GM12865 (cell line): ENCODE data around the gene COIL.
"Not testable (repeated sequence)": the region's sequence is repeated elsewhere in the genome, so short reads cannot be mapped to it uniquely, and the experiment has no call there.

Experiments used
- DNase-seq: peaks from one replicate; pipeline ENCODE4 v3.0.0; 2010; ENCODE audit warnings: low read depth
- H3K4me3 ChIP-seq: 2 replicates; pipeline ENCODE4 v1.5.1; 2011; ENCODE audit warnings: mild to moderate bottlenecking, low read depth, low read length, control low read depth
- CTCF ChIP-seq: IDR thresholded peaks from 2 replicates; pipeline ENCODE4 v1.5.1; 2011; ENCODE audit warnings: low read length, control low read depth, low read depth, inconsistent platforms; ENCODE audit not compliant: insufficient read depth; ENCODE audit errors: missing control alignments

COIL gene

GRCh38 chr17:56947741-56948140 lies 13.1 kb downstream of the COIL start:
- DNase-seq, result no peak
- H3K4me3 ChIP-seq, result no peak overlapping the region
- no peak for TF ChIP-seq CTCF

- no peak for DNase-seq
- no peak overlapping the region for H3K4me3 ChIP-seq
- no peak for TF ChIP-seq CTCF
Measured at GRCh38 chr17:56945938-56946505, 14.8 kb downstream of the COIL start.

- no peak for TF ChIP-seq CTCF
- H3K4me3 ChIP-seq, result no peak overlapping the region
- no peak for DNase-seq
Measured at GRCh38 chr17:56943505-56944125, 17.2 kb downstream of the COIL start.

- TF ChIP-seq CTCF, result peak; percentile 60
- H3K4me3 ChIP-seq, result no peak overlapping the region
- DNase-seq, result peak; percentile 73
Measured at GRCh38 chr17:56939869-56940484, 20.9 kb downstream of the COIL start.

- H3K4me3 ChIP-seq, DNase-seq: not testable (repeated sequence)
Measured at GRCh38 chr17:56938206-56938605, 22.6 kb downstream of the COIL start.

- H3K4me3 ChIP-seq, result no peak overlapping the region
- TF ChIP-seq CTCF, result no peak
- DNase-seq, result no peak
Measured at GRCh38 chr17:56937687-56938086, 23.2 kb downstream of the COIL start.

- no peak overlapping the region for H3K4me3 ChIP-seq
- no peak for DNase-seq
- TF ChIP-seq CTCF, result no peak
Measured at GRCh38 chr17:56936697-56937322, 24.0 kb downstream of the COIL start.
